Adrenal gland (tissue), 12 donors: ENCODE data around the gene SURF4. TPM values are rescaled to one million over a fixed set of nuclear protein-coding genes. Genes with fewer than 3 reads are reported as not detected.
"Not testable (repeated sequence)": the region's sequence is repeated elsewhere in the genome, so short reads cannot be mapped to it uniquely, and the experiment has no call there.

Experiments
- DNase-seq, 7 donors: peaks; one replicate each; pipeline ENCODE4 v3.0.0-alpha.2; 2019 to 2020
- H3K27ac ChIP-seq, 5 donors: fragments of 200-600 bp; sonication (generic) in 4 of 5; 1 replicate in 3 of 5; 2 replicates in 2 of 5; pipeline versions ENCODE4 v1.5.1 to v1.8.0; 2016 to 2020; ENCODE audit warnings: mild to moderate bottlenecking in 1 of 5
- H3K27me3 ChIP-seq: fragments of 200-600 bp; 2 replicates; pipeline ENCODE4 v1.8.0; 2021
- H3K36me3 ChIP-seq, 2 donors: fragments of 200-600 bp; replicated peaks in 1 of 2; 1 replicate in 1 of 2; 2 replicates in 1 of 2; pipeline versions ENCODE4 v1.5.1 to v1.8.0; 2018 to 2022
- H3K4me1 ChIP-seq, 2 donors: fragments of 200-600 bp; replicated peaks in 1 of 2; 1 replicate in 1 of 2; 2 replicates in 1 of 2; pipeline versions ENCODE4 v1.5.1 to v1.8.0; 2018 to 2021
- H3K4me3 ChIP-seq, 4 donors: fragments of 200-600 bp; sonication (generic) in 3 of 4; one replicate each; pipeline ENCODE4 v1.5.1; 2016 to 2018
- H3K9me3 ChIP-seq, 3 donors: fragments of 200-600 bp; sonication (generic) in 1 of 3; replicated peaks in 1 of 3; 1 replicate in 2 of 3; 2 replicates in 1 of 3; pipeline versions ENCODE4 v1.5.1 to v1.8.0; 2016 to 2021
- POLR2A ChIP-seq, 2 donors: fragments of 450-650 bp; IDR thresholded peaks; one replicate each; pipeline ENCODE4 v1.6.1; 2017; ENCODE audit warnings: antibody characterized with exemption in 2 of 2, mild to moderate bottlenecking in 2 of 2, moderate library complexity in 1 of 2
- WGBS, 4 donors: extraction: QIAGEN DNeasy Blood & Tissue Kit in 2 of 4; methylation state at CpG; one replicate each; pipeline versions ENCODE4 v1.1.5 to v1.1.7; 2013 to 2017; 5-methylcytosine and 5-hydroxymethylcytosine counted together
- intact Hi-C, 2 donors: fragments of 100-400 bp; cut with DNase I; formaldehyde crosslinking; loops; one replicate each; pipeline versions ENCODE4 v1.14.1 to v1.15.0; 2022 to 2023
- polyA plus RNA-seq, 3 donors: library from polyadenylated mRNA; stranded (reverse); fragments of 200-250 nt in 2 of 3; fragments of 350-450 nt in 1 of 3; fragmentation: Illumina TruSeq in 1 of 3; extraction: RNeasy Lipid Tissue Mini Kit (QIAGEN cat#74804) in 1 of 3; gene quantifications; one replicate each; pipeline ENCODE4 v1.2.3, GENCODE V29; 2013 to 2014
- total RNA-seq, 9 donors: library from RNA; depleted of rRNA in 4 of 9; stranded (reverse); fragments of >200 nt in 4 of 9; fragments of 120-200 nt in 1 of 9; fragmentation: NEBNext Ultra II Directional in 1 of 9; extraction: Animal tissue kit (Norgen Biotek cat#: 25700) in 1 of 9; gene quantifications; one replicate each; pipeline versions ENCODE4 v1.1.0 to v1.2.4, GENCODE V29; 2013 to 2023
- TF ChIP-seq, protein P1 (sequence below), 6 experiments: fragments of 450-650 bp in 4 of 6; fragments of 200-600 bp in 2 of 6; sonication (generic) in 1 of 6; IDR thresholded peaks; 1 replicate in 5 of 6; 2 replicates in 1 of 6; pipeline versions ENCODE4 v1.5.1 to v1.8.0; 2016 to 2021; ENCODE audit warnings: antibody characterized with exemption in 6 of 6, mild to moderate bottlenecking in 2 of 6, moderate library complexity in 1 of 6
- donor health status: healthy with polysubstance abuse.
- donor health status: Bipolar disorder and iron deficiency.
- donor health status: DM: yes; HTN: yes; CAD: no.
- donor health status: DM: no; HTN: no; CAD: no.
- donor health status: DM: no; HTN: no; CAD: no.
- donor health status: DM: yes; HTN: yes; CAD: no.

SURF4 gene
- total and polyA plus RNA-seq, 12 donors = 43.4 to 340 (median 177) TPM

- no peak for DNase-seq
- 73 to 85% (median 78%) methylated on average over 3 of the region's 3 CpGs for WGBS, 4 donors
- Histone ChIP-seq H3K4me1 (no peaks in the 10 kb centered on the region), H3K4me3 (no peak overlapping the region), H3K27ac (no peak overlapping the region), H3K36me3 (no peaks in the 10 kb centered on the region), H3K27me3 (peaks cover 7% of the 10 kb centered on the region), H3K9me3 (no peaks in the 10 kb centered on the region)
- intact Hi-C loops = no loop called here
- TF ChIP-seq, protein P1, sequence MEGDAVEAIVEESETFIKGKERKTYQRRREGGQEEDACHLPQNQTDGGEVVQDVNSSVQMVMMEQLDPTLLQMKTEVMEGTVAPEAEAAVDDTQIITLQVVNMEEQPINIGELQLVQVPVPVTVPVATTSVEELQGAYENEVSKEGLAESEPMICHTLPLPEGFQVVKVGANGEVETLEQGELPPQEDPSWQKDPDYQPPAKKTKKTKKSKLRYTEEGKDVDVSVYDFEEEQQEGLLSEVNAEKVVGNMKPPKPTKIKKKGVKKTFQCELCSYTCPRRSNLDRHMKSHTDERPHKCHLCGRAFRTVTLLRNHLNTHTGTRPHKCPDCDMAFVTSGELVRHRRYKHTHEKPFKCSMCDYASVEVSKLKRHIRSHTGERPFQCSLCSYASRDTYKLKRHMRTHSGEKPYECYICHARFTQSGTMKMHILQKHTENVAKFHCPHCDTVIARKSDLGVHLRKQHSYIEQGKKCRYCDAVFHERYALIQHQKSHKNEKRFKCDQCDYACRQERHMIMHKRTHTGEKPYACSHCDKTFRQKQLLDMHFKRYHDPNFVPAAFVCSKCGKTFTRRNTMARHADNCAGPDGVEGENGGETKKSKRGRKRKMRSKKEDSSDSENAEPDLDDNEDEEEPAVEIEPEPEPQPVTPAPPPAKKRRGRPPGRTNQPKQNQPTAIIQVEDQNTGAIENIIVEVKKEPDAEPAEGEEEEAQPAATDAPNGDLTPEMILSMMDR (IDR thresholded peaks at IDR 0.05) = no peak
- no peak for TF ChIP-seq POLR2A (IDR thresholded peaks at IDR 0.05)
These were observed 17.5 kb upstream of the SURF4 start for GRCh38 chr9:133393399-133393798.

DNA sequence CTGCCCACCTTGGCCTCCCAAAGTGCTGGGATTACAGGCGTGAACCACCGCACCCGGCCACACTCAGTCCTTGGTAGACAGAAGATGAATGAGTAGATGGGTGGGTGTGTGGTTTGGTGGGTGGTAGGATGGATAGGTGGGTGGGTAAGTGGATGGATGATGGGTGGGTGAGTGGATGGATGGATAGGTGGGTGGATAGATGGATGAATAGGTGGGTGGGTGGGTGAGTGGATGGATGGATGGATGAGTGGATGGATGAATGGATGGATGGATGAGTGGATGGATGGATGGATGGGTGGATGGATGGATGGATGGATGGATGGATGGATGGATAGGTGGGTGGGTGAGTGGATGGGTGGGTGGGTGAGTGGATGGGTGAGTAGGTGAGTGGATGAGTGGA, 16.4 kb upstream of the SURF4 start:
- intact Hi-C loops, H3K27ac ChIP-seq, H3K4me1 ChIP-seq, H3K4me3 ChIP-seq, H3K9me3 ChIP-seq, H3K27me3 ChIP-seq, H3K36me3 ChIP-seq, DNase-seq: not testable (repeated sequence)
- 89 to 94% (median 91%) methylated on average over 3 of the region's 3 CpGs for WGBS, 4 donors

- H3K27ac ChIP-seq, H3K4me3 ChIP-seq, H3K4me1 ChIP-seq, H3K27me3 ChIP-seq, intact Hi-C loops, H3K9me3 ChIP-seq, DNase-seq, H3K36me3 ChIP-seq: not testable (repeated sequence)
- WGBS, 4 donors = 31 to 71% (median 64%) methylated on average over 1 to 3 of the region's 4 CpGs
These were observed 15.6 kb upstream of the SURF4 start for GRCh38 chr9:133391449-133391848.

- intact Hi-C loops = no loop called here
- H3K27me3 ChIP-seq = peaks cover 2% of the 10 kb centered on the region
- no peak overlapping the region for H3K27ac ChIP-seq
- H3K36me3 ChIP-seq = no peaks in the 10 kb centered on the region
- WGBS, 4 donors = 79 to 82% (median 80%) methylated on average over 6 to 7 of the region's 7 CpGs
- TF ChIP-seq POLR2A (IDR thresholded peaks at IDR 0.05) = no peak
- TF ChIP-seq, protein P1 (IDR thresholded peaks at IDR 0.05) = no peak
- H3K4me3 ChIP-seq = no peak overlapping the region
- DNase-seq = no peak
- no peaks in the 10 kb centered on the region for H3K9me3 ChIP-seq
- H3K4me1 ChIP-seq = no peaks in the 10 kb centered on the region
These were observed 14.9 kb upstream of the SURF4 start for GRCh38 chr9:133390713-133391112.

DNA sequence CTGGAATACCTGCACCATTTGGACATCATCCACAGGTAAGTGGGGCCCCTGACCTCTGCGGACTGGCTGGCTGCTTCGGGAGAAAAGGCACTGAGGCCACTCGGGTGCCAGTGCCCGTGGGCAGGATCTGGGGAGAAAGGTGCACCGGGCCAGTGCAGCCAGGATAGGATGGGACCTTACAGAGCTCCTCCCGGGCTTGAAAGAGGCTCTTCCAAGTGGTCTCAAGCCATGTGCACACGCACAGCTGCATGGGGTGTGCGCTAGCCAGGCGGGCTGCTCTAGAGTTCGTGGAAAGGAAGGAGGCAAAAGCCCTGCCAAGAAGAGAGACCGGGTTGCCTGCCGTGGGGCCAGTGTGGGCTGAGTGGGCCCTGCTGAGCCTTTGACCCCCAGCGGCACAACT, 13.7 kb upstream of the SURF4 start:
- Histone ChIP-seq H3K9me3 (no peaks in the 10 kb centered on the region), H3K27me3 (no peaks in the 10 kb centered on the region), H3K27ac (no peak overlapping the region), H3K4me3 (no peak overlapping the region), H3K36me3 (no peaks in the 10 kb centered on the region), H3K4me1 (no peaks in the 10 kb centered on the region)
- no peak for DNase-seq
- intact Hi-C loops = no loop called here
- WGBS, 4 donors = 76 to 89% (median 87%) methylated on average over 8 to 13 of the region's 13 CpGs
- TF ChIP-seq, protein P1 (IDR thresholded peaks at IDR 0.05) = no peak
- TF ChIP-seq POLR2A (IDR thresholded peaks at IDR 0.05) = no peak
